ENCODE measurements around the gene ARL5A.

- TF ChIP-seq NFIC (IDR thresholded peaks at IDR 0.05) (no peak), REST (IDR thresholded peaks at IDR 0.05; ENCODE audit: low read depth) (no peak), TAF1 (IDR thresholded peaks at IDR 0.05; ENCODE audit: low read depth) (no peak), MAX (IDR thresholded peaks at IDR 0.05) (no peak)
These were observed 1.5 kb downstream of the ARL5A start for GRCh38 chr2:151826737-151827157.
